Measurements from ENCODE around the gene NDUFV1. TPM values are rescaled to one million over a fixed set of nuclear protein-coding genes. Genes with fewer than 3 reads are reported as not detected.
"Not testable (repeated sequence)": the region's sequence is repeated elsewhere in the genome, so short reads cannot be mapped to it uniquely, and the experiment has no call there.

The NDUFV1 gene
- total RNA-seq, 1 donor from 2014 or later = 242 TPM

- no peaks in the 10 kb centered on the region for H3K9me3 Mint-ChIP-seq
- intact Hi-C loops (cut with micrococcal nuclease) = no loop called here
- peaks cover 29% of the 10 kb centered on the region for H3K27me3 Mint-ChIP-seq (ENCODE audit: low read depth)
- peaks cover 22% of the 10 kb centered on the region for H3K4me1 Mint-ChIP-seq (ENCODE audit: low read depth)
- DNase-seq (ENCODE audit: low spot score) = no peak
- H3K4me3 Mint-ChIP-seq (ENCODE audit: low read depth) = no peak overlapping the region
- no peaks in the 10 kb centered on the region for H3K36me3 Mint-ChIP-seq (ENCODE audit: low read depth)
- H3K27ac Mint-ChIP-seq = no peak overlapping the region
Measured at GRCh38 chr11:67577951-67578350, 28.8 kb upstream of the NDUFV1 start.

- peaks cover 30% of the 10 kb centered on the region for H3K4me1 Mint-ChIP-seq (ENCODE audit: low read depth)
- no peaks in the 10 kb centered on the region for H3K9me3 Mint-ChIP-seq
- H3K27me3 Mint-ChIP-seq (ENCODE audit: low read depth) = peaks cover 19% of the 10 kb centered on the region
- no peak overlapping the region for H3K4me3 Mint-ChIP-seq (ENCODE audit: low read depth)
- H3K27ac Mint-ChIP-seq = no peak overlapping the region
- peaks cover 24% of the 10 kb centered on the region for H3K36me3 Mint-ChIP-seq (ENCODE audit: low read depth)
- DNase-seq (ENCODE audit: low spot score) = no peak
- intact Hi-C loops (cut with micrococcal nuclease) = no loop called here
Measured at GRCh38 chr11:67581469-67581868, 25.3 kb upstream of the NDUFV1 start.

- Mint-ChIP-seq H3K4me1 (ENCODE audit: low read depth) (peaks cover 30% of the 10 kb centered on the region), H3K27me3 (ENCODE audit: low read depth) (peaks cover 19% of the 10 kb centered on the region), H3K27ac (no peak overlapping the region), H3K4me3 (ENCODE audit: low read depth) (no peak overlapping the region), H3K9me3 (no peaks in the 10 kb centered on the region), H3K36me3 (ENCODE audit: low read depth) (peaks cover 29% of the 10 kb centered on the region)
- intact Hi-C loops (cut with micrococcal nuclease) = loop anchor here (2.0 kb wide), 1 partner anchor 73 kb away; the partner anchor contains the start of gene CDK2AP2
- no peak for DNase-seq (ENCODE audit: low spot score)
Measured at GRCh38 chr11:67582011-67582410, 24.7 kb upstream of the NDUFV1 start.

GRCh38 chr11:67583247-67584204, 23.2 kb upstream of the NDUFV1 start, which contains the start of gene GSTP1:
TSS of gene GSTP1 (plus strand) at chr11:67583812. CDS start at chr11:67583844, 32 bp downstream.
- Mint-ChIP-seq H3K9me3 (peaks cover 3% of the 10 kb centered on the region), H3K4me1 (ENCODE audit: low read depth) (peaks cover 30% of the 10 kb centered on the region), H3K36me3 (ENCODE audit: low read depth) (peaks cover 39% of the 10 kb centered on the region), H3K27me3 (ENCODE audit: low read depth) (peaks cover 19% of the 10 kb centered on the region), H3K27ac (peak within 1 kb of the TSS; percentile 88), H3K4me3 (ENCODE audit: low read depth) (peak within 1 kb of the TSS; percentile 95)
- peak; percentile 69 for DNase-seq (ENCODE audit: low spot score)
- intact Hi-C loops (cut with micrococcal nuclease) = loop anchor here (2.0 kb wide), 2 partner anchors 23 to 75 kb away; partner anchors contain the start of genes CDK2AP2 and NDUFV1

- Mint-ChIP-seq H3K27ac (peak overlapping the region; percentile 67), H3K36me3 (ENCODE audit: low read depth) (peaks cover 39% of the 10 kb centered on the region), H3K27me3 (ENCODE audit: low read depth) (peaks cover 16% of the 10 kb centered on the region), H3K4me3 (ENCODE audit: low read depth) (peak overlapping the region; percentile 78), H3K4me1 (ENCODE audit: low read depth) (peaks cover 26% of the 10 kb centered on the region), H3K9me3 (peaks cover 3% of the 10 kb centered on the region)
- DNase-seq (ENCODE audit: low spot score) = peak; percentile 33
- intact Hi-C loops (cut with micrococcal nuclease) = loop anchor here (2.0 kb wide), 1 partner anchor 22 kb away; the partner anchor contains the start of gene NDUFV1
Measured at GRCh38 chr11:67584205-67584880, 22.4 kb upstream of the NDUFV1 start.

- DNase-seq (ENCODE audit: low spot score) = no peak
- Mint-ChIP-seq H3K27me3 (ENCODE audit: low read depth) (peaks cover 8% of the 10 kb centered on the region), H3K27ac (peak overlapping the region; percentile 67)
Measured at GRCh38 chr11:67584881-67585873, 21.6 kb upstream of the NDUFV1 start.

GRCh38 chr11:67585911-67586310, 20.8 kb upstream of the NDUFV1 start:
- H3K4me3 Mint-ChIP-seq (ENCODE audit: low read depth) = peak overlapping the region; percentile 78
- no peak overlapping the region for H3K27ac Mint-ChIP-seq
- H3K9me3 Mint-ChIP-seq = peaks cover 3% of the 10 kb centered on the region
- H3K27me3 Mint-ChIP-seq (ENCODE audit: low read depth) = peaks cover 4% of the 10 kb centered on the region
- no peak for DNase-seq (ENCODE audit: low spot score)
- intact Hi-C loops (cut with micrococcal nuclease) = loop anchor here (2.0 kb wide), 1 partner anchor 21 kb away; the partner anchor contains the start of gene NDUFV1
- H3K36me3 Mint-ChIP-seq (ENCODE audit: low read depth) = peaks cover 39% of the 10 kb centered on the region
- H3K4me1 Mint-ChIP-seq (ENCODE audit: low read depth) = peaks cover 16% of the 10 kb centered on the region

More at GRCh38 chr11:67584881-67585873, 21.6 kb upstream of the NDUFV1 start:
- peaks cover 3% of the 10 kb centered on the region for H3K9me3 Mint-ChIP-seq
- peaks cover 39% of the 10 kb centered on the region for H3K36me3 Mint-ChIP-seq (ENCODE audit: low read depth)
- H3K4me3 Mint-ChIP-seq (ENCODE audit: low read depth) = peak overlapping the region; percentile 78
- intact Hi-C loops (cut with micrococcal nuclease) = loop anchor here (2.0 kb wide), 1 partner anchor 22 kb away; the partner anchor contains the start of gene NDUFV1
- peaks cover 19% of the 10 kb centered on the region for H3K4me1 Mint-ChIP-seq (ENCODE audit: low read depth)

GRCh38 chr11:67586568-67587250, 20.0 kb upstream of the NDUFV1 start:
- intact Hi-C loops (cut with micrococcal nuclease) = no loop called here
- H3K27ac Mint-ChIP-seq = no peak overlapping the region
- peaks cover 3% of the 10 kb centered on the region for H3K9me3 Mint-ChIP-seq

GRCh38 chr11:67588136-67588503, 18.6 kb upstream of the NDUFV1 start:
- peaks cover 3% of the 10 kb centered on the region for H3K9me3 Mint-ChIP-seq
- H3K4me3 Mint-ChIP-seq (ENCODE audit: low read depth) = no peak overlapping the region
- intact Hi-C loops (cut with micrococcal nuclease) = no loop called here
- H3K27ac Mint-ChIP-seq = no peak overlapping the region
- peaks cover 39% of the 10 kb centered on the region for H3K36me3 Mint-ChIP-seq (ENCODE audit: low read depth)
- DNase-seq (ENCODE audit: low spot score) = no peak
- no peaks in the 10 kb centered on the region for H3K27me3 Mint-ChIP-seq (ENCODE audit: low read depth)
- H3K4me1 Mint-ChIP-seq (ENCODE audit: low read depth) = peaks cover 7% of the 10 kb centered on the region

More at GRCh38 chr11:67586568-67587250, 20.0 kb upstream of the NDUFV1 start:
- DNase-seq (ENCODE audit: low spot score) = no peak
- Mint-ChIP-seq H3K4me3 (ENCODE audit: low read depth) (no peak overlapping the region), H3K4me1 (ENCODE audit: low read depth) (peaks cover 14% of the 10 kb centered on the region), H3K27me3 (ENCODE audit: low read depth) (peaks cover under 1% of the 10 kb centered on the region), H3K36me3 (ENCODE audit: low read depth) (peaks cover 39% of the 10 kb centered on the region)

- DNase-seq (ENCODE audit: low spot score); H3K4me1 Mint-ChIP-seq (ENCODE audit: low read depth); H3K27me3 Mint-ChIP-seq (ENCODE audit: low read depth); intact Hi-C loops (cut with micrococcal nuclease); H3K9me3 Mint-ChIP-seq; H3K4me3 Mint-ChIP-seq (ENCODE audit: low read depth); H3K27ac Mint-ChIP-seq: not testable (repeated sequence)
- peaks cover 39% of the 10 kb centered on the region for H3K36me3 Mint-ChIP-seq (ENCODE audit: low read depth)
Measured at GRCh38 chr11:67588899-67589415, 17.8 kb upstream of the NDUFV1 start.

- no peak for DNase-seq (ENCODE audit: low spot score)
- H3K27me3 Mint-ChIP-seq (ENCODE audit: low read depth) = peaks cover 7% of the 10 kb centered on the region
- H3K4me1 Mint-ChIP-seq (ENCODE audit: low read depth) = no peaks in the 10 kb centered on the region
- no peak overlapping the region for H3K27ac Mint-ChIP-seq
- H3K9me3 Mint-ChIP-seq = peaks cover 3% of the 10 kb centered on the region
- H3K36me3 Mint-ChIP-seq (ENCODE audit: low read depth) = peaks cover 2% of the 10 kb centered on the region
- no peak overlapping the region for H3K4me3 Mint-ChIP-seq (ENCODE audit: low read depth)
- intact Hi-C loops (cut with micrococcal nuclease) = no loop called here
Measured at GRCh38 chr11:67592880-67593564, 13.7 kb upstream of the NDUFV1 start.
